ENCODE data around the gene CCL15. TPM values are rescaled to one million over a fixed set of nuclear protein-coding genes. Genes with fewer than 3 reads are reported as not detected.

The CCL15 gene
- total and polyA plus RNA-seq, 2 donors (not counting 3 experiments of a cell fraction or from before 2014, with no cell fraction given) = not detected

DNA sequence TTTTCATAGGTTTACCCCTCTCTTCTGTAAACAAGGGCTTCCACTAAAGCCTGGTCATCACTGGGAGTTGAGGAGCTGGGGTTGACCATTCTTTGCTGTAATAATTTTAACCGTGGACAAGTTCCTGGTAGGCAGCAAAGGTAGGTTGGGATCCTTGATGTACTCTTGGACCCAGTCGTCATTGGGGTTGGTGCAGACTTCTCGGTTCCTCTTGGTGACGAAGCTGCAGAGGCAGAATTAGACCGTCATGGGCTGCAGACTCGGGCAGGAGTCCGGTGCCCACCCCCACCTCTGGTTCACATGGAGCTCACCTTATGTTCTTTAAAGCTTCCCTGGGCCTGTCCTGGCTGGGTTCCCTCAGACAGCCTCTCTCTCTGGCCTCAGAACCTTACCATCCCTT is 23.8 kb downstream of the CCL15 start:
- no TSS peak for BruUV-seq (replicated peaks)
- FAIRE-seq = no peak
- TF ChIP-seq, protein P1, sequence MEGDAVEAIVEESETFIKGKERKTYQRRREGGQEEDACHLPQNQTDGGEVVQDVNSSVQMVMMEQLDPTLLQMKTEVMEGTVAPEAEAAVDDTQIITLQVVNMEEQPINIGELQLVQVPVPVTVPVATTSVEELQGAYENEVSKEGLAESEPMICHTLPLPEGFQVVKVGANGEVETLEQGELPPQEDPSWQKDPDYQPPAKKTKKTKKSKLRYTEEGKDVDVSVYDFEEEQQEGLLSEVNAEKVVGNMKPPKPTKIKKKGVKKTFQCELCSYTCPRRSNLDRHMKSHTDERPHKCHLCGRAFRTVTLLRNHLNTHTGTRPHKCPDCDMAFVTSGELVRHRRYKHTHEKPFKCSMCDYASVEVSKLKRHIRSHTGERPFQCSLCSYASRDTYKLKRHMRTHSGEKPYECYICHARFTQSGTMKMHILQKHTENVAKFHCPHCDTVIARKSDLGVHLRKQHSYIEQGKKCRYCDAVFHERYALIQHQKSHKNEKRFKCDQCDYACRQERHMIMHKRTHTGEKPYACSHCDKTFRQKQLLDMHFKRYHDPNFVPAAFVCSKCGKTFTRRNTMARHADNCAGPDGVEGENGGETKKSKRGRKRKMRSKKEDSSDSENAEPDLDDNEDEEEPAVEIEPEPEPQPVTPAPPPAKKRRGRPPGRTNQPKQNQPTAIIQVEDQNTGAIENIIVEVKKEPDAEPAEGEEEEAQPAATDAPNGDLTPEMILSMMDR (IDR thresholded peaks at IDR 0.05; ENCODE audit: extremely low read depth in 1 of 2, insufficient read depth in 1 of 2, low read depth in 1 of 2, low read length in 2 of 2) = no peak
- TF ChIP-seq POLR2AphosphoS5 (IDR thresholded peaks at IDR 0.05; ENCODE audit: insufficient read depth, low read depth, low read length) = no peak
- no peak for TF ChIP-seq JUN (IDR thresholded peaks at IDR 0.05; ENCODE audit: borderline replicate concordance, insufficient read depth, insufficient read length, low read depth)
- no peak for TF ChIP-seq GATA2 (IDR thresholded peaks at IDR 0.05; ENCODE audit: insufficient read depth, insufficient read length, low read depth, low read length)
- no peak for TF ChIP-seq MYC (IDR thresholded peaks at IDR 0.05; ENCODE audit: low read depth, low read length)
- no peak for TF ChIP-seq FOS (IDR thresholded peaks at IDR 0.05; ENCODE audit: borderline replicate concordance, insufficient read depth, low read length)
- TF ChIP-seq, protein P2, sequence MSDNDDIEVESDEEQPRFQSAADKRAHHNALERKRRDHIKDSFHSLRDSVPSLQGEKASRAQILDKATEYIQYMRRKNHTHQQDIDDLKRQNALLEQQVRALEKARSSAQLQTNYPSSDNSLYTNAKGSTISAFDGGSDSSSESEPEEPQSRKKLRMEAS (IDR thresholded peaks at IDR 0.05; ENCODE audit: insufficient read depth, insufficient read length) = no peak
- Histone ChIP-seq H2AFZ (ENCODE audit: low read depth, low read length) (no peak overlapping the region), H3K9me3 (replicated peaks; ENCODE audit: control insufficient read depth, insufficient read depth, low read length) (no peaks in the 10 kb centered on the region), H3K4me2 (ENCODE audit: insufficient read depth, low read length) (no peak overlapping the region), H3K27me3 (ENCODE audit: control insufficient read depth in 2 of 2, insufficient read depth in 2 of 2, low read length in 2 of 2) (no peaks in the 10 kb centered on the region), H4K20me1 (replicated peaks; ENCODE audit: control insufficient read depth, extremely low read depth, insufficient read depth, low read length) (no peaks in the 10 kb centered on the region), H3K9ac (replicated peaks; ENCODE audit: extremely low read depth, insufficient read depth, low read length) (no peak overlapping the region), H3K27ac (ENCODE audit: insufficient read depth, low read depth, low read length) (no peak overlapping the region), H3K79me2 (ENCODE audit: control insufficient read depth, insufficient read depth, low read length) (no peaks in the 10 kb centered on the region), H3K4me1 (ENCODE audit: control insufficient read depth, extremely low read depth, insufficient read depth, low read length) (peaks cover 38% of the 10 kb centered on the region), H3K4me3 (replicated peaks in 1 of 3; ENCODE audit: insufficient read depth in 1 of 3, low read depth in 1 of 3, low read length in 3 of 3) (no peak overlapping the region), H3K36me3 (ENCODE audit: control insufficient read depth in 2 of 2, extremely low read depth in 1 of 2, insufficient read depth in 2 of 2, low read length in 2 of 2) (no peaks in the 10 kb centered on the region), H3K9me1 (replicated peaks; ENCODE audit: control insufficient read depth, extremely low read depth, insufficient read depth, low read length) (no peaks in the 10 kb centered on the region)
- POLR2A ChIA-PET = interaction anchor here (1.6 kb wide), 1 partner anchor 95 kb away, joined by 4 read pairs; no protein-coding TSS in a partner anchor
- dilution Hi-C loops (cut with MboI; ENCODE audit: extremely low pct_ligation_motif_present, low sequenced_read_pairs) (no loop called here), intact Hi-C loops (cut with micrococcal nuclease) (no loop called here)
- CTCF ChIA-PET = interaction anchor here (1.0 to 13.0 kb wide), 5 partner anchors 8 to 171 kb away, joined by 3 to 467 read pairs (median 13); no protein-coding TSS in a partner anchor
- DNase-seq (ENCODE audit: low read depth, low spot score) = no peak

Data from endothelial cell of umbilical vein (primary cell).